ENCODE data around the gene IFNA13.
"Not testable (repeated sequence)": the region's sequence is repeated elsewhere in the genome, so short reads cannot be mapped to it uniquely, and the experiment has no call there.

DNA sequence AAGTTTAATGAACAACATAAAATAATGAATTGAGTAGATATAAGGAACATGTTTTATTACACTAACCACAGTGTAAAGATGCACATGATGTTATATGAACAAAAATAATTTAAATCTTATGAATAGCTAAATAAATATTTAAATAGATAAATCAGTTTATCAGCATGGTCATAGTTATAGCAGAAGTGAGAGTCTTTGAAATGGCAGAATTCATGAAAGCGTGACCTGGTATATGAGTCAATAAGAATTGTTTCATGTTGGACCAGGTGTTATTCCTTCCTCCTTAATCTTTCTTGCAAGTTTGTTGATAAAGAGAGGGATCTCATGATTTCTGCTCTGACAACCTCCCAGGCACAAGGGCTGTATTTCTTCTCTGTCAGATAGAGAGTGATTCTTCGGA lies 688 bp downstream of the IFNA13 start:
- TF ChIP-seq, protein P1, sequence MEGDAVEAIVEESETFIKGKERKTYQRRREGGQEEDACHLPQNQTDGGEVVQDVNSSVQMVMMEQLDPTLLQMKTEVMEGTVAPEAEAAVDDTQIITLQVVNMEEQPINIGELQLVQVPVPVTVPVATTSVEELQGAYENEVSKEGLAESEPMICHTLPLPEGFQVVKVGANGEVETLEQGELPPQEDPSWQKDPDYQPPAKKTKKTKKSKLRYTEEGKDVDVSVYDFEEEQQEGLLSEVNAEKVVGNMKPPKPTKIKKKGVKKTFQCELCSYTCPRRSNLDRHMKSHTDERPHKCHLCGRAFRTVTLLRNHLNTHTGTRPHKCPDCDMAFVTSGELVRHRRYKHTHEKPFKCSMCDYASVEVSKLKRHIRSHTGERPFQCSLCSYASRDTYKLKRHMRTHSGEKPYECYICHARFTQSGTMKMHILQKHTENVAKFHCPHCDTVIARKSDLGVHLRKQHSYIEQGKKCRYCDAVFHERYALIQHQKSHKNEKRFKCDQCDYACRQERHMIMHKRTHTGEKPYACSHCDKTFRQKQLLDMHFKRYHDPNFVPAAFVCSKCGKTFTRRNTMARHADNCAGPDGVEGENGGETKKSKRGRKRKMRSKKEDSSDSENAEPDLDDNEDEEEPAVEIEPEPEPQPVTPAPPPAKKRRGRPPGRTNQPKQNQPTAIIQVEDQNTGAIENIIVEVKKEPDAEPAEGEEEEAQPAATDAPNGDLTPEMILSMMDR (IDR thresholded peaks at IDR 0.05; ENCODE audit: low read length): not testable (repeated sequence)
- not testable (repeated sequence) for TF ChIP-seq EZH2 (optimal IDR thresholded peaks at IDR 0.05; ENCODE audit: low read depth, low read length)

Measured in MM.1S (cell line).